Measurements from ENCODE around the gene WBP11.

Gene WBP11

GRCh38 chr12:14814014-14814413 is 10.7 kb upstream of the WBP11 start, which contains the start of gene SMCO3:
Gene SMCO3 (minus strand): TSS chr12:14814182. CDS start chr12:14806680, 7,502 bp downstream.
- DNase-seq: no peak

GRCh38 chr12:14811486-14811885 is 8.2 kb upstream of the WBP11 start:
- no peak for DNase-seq

- no peak for DNase-seq
Observed at GRCh38 chr12:14810953-14811483, 7.7 kb upstream of the WBP11 start.

- no peak for DNase-seq
Observed at GRCh38 chr12:14810167-14810952, 7.1 kb upstream of the WBP11 start.

- DNase-seq: no peak
Observed at GRCh38 chr12:14803830-14804160, 517 bp upstream of the WBP11 start.

- no peak for DNase-seq
Observed at GRCh38 chr12:14802721-14803010, 612 bp downstream of the WBP11 start.

- DNase-seq: peak; percentile 8
Observed at GRCh38 chr12:14802247-14802646, 1.0 kb downstream of the WBP11 start.

GRCh38 chr12:14795028-14795448 is 8.2 kb downstream of the WBP11 start:
- DNase-seq: no peak

GRCh38 chr12:14785568-14785967 is 17.7 kb downstream of the WBP11 start:
- no peak for DNase-seq

- DNase-seq: no peak
Observed at GRCh38 chr12:14784471-14784870, 18.8 kb downstream of the WBP11 start.

- no peak for DNase-seq
Observed at GRCh38 chr12:14782756-14783155, 20.5 kb downstream of the WBP11 start.

- DNase-seq: no peak
Observed at GRCh38 chr12:14781563-14781962, 21.7 kb downstream of the WBP11 start.

GRCh38 chr12:14780859-14781258 is 22.4 kb downstream of the WBP11 start:
- no peak for DNase-seq

- no peak for DNase-seq
Observed at GRCh38 chr12:14779834-14780233, 23.4 kb downstream of the WBP11 start.

GRCh38 chr12:14777271-14777670 is 26.0 kb downstream of the WBP11 start:
- no peak for DNase-seq

GRCh38 chr12:14776236-14776961 is 26.9 kb downstream of the WBP11 start:
- no peak for DNase-seq

GRCh38 chr12:14775636-14775980 is 27.7 kb downstream of the WBP11 start:
- no peak for DNase-seq

GRCh38 chr12:14774906-14775635 is 28.2 kb downstream of the WBP11 start:
- peak; percentile 40 for DNase-seq

- DNase-seq: peak; percentile 96
Observed at GRCh38 chr12:14774074-14774905, 29.0 kb downstream of the WBP11 start.

GRCh38 chr12:14773685-14774073 is 29.6 kb downstream of the WBP11 start:
- DNase-seq: no peak

GRCh38 chr12:14772946-14773345 is 30.3 kb downstream of the WBP11 start:
- no peak for DNase-seq

GRCh38 chr12:14771651-14772137 is 31.6 kb downstream of the WBP11 start:
- DNase-seq: peak; percentile 74
